Esophagus muscularis mucosa (tissue), 4 donors: Measurements from ENCODE around the gene MRPL21. TPM values are rescaled to one million over a fixed set of nuclear protein-coding genes. Genes with fewer than 3 reads are reported as not detected.

Experiments
- DNase-seq: peaks from one replicate; pipeline ENCODE4 v3.0.0-alpha.2; 2017; ENCODE audit errors: extremely low spot score
- H3K27ac ChIP-seq, 4 donors: fragments of 200-600 bp; sonication (generic); replicated peaks in 1 of 4; 1 replicate in 3 of 4; 2 replicates in 1 of 4; pipeline ENCODE4 v1.5.1; 2016 to 2019; ENCODE audit warnings: mild to moderate bottlenecking in 1 of 4
- H3K27me3 ChIP-seq, 4 donors: fragments of 200-600 bp; sonication (generic); one replicate each; pipeline versions ENCODE4 v1.5.1 to v1.6.0; 2016 to 2019
- H3K36me3 ChIP-seq, 4 donors: fragments of 200-600 bp; sonication (generic); one replicate each; pipeline ENCODE4 v1.5.1; 2016 to 2019
- H3K4me1 ChIP-seq, 4 donors: fragments of 200-600 bp; sonication (generic); one replicate each; pipeline ENCODE4 v1.5.1; 2016 to 2019
- H3K4me3 ChIP-seq, 4 donors: fragments of 200-600 bp; sonication (generic); 1 replicate in 2 of 4; 2 replicates in 2 of 4; pipeline ENCODE4 v1.5.1; 2016 to 2019; ENCODE audit warnings: mild to moderate bottlenecking in 4 of 4, moderate library complexity in 1 of 4
- H3K9me3 ChIP-seq, 4 donors: fragments of 200-600 bp; sonication (generic); 1 replicate in 3 of 4; 2 replicates in 1 of 4; pipeline ENCODE4 v1.5.1; 2016 to 2019
- CTCF ChIP-seq, 3 experiments: fragments of 200-600 bp in 2 of 3; fragments of 450-650 bp in 1 of 3; sonication (generic) in 2 of 3; IDR thresholded peaks; one replicate each; pipeline ENCODE4 v1.5.1; 2017 to 2019; ENCODE audit warnings: antibody characterized with exemption in 3 of 3, mild to moderate bottlenecking in 2 of 3, moderate library complexity in 1 of 3
- EP300 ChIP-seq: sonication (generic); formaldehyde crosslinking; IDR thresholded peaks from one replicate; pipeline ENCODE4 v1.6.1; 2017; ENCODE audit warnings: antibody characterized with exemption
- POLR2A ChIP-seq: fragments of 450-650 bp; IDR thresholded peaks from one replicate; pipeline ENCODE4 v1.6.1; 2017; ENCODE audit warnings: antibody characterized with exemption, moderate library complexity, mild to moderate bottlenecking, low read depth
- POLR2AphosphoS5 ChIP-seq, 2 donors: sonication (generic); formaldehyde crosslinking; IDR thresholded peaks; one replicate each; pipeline ENCODE4 v1.6.1; 2017; ENCODE audit warnings: antibody characterized with exemption in 2 of 2
- WGBS: methylation state at CpG from one replicate; pipeline ENCODE4 v1.1.5; 2018; 5-methylcytosine and 5-hydroxymethylcytosine counted together
- intact Hi-C: fragments of 100-400 bp; cut with DNase I; formaldehyde crosslinking; loops from one replicate; pipeline ENCODE4 v1.15.1; 2023
- total RNA-seq, 4 donors: library from RNA; depleted of rRNA; stranded (reverse); fragments of >200 nt; gene quantifications; one replicate each; pipeline versions ENCODE4 v1.1.0 to v1.2.1, GENCODE V29; 2016

The MRPL21 gene
- total RNA-seq, 4 donors from 2014 or later, result 47.2 to 66.2 (median 51.2) TPM

GRCh38 chr11:68933605-68934320 lies 30.1 kb upstream of the MRPL21 start:
- Histone ChIP-seq H3K27me3 (no peaks in the 10 kb centered on the region), H3K36me3 (peaks cover 43 to 87% (median 82%) of the 10 kb centered on the region in 4 donors), H3K27ac (peak overlapping the region; percentile 83 to 94 (median 93)), H3K9me3 (no peaks in the 10 kb centered on the region), H3K4me3 (no peak overlapping the region), H3K4me1 (peaks cover 9 to 96% (median 95%) of the 10 kb centered on the region in 4 donors)
- intact Hi-C loops, result no loop called here
- TF ChIP-seq EP300, result no peak
- TF ChIP-seq POLR2AphosphoS5 (IDR thresholded peaks at IDR 0.05), result peak in 1 of 2 donors; percentile 2
- no peak for TF ChIP-seq CTCF (IDR thresholded peaks at IDR 0.05)
- no peak for DNase-seq
- WGBS, result 71% methylated on average over 17 of the region's 17 CpGs

- 94% methylated on average over 24 of the region's 24 CpGs for WGBS
- H3K4me3 ChIP-seq, result no peak overlapping the region
- H3K9me3 ChIP-seq, result no peaks in the 10 kb centered on the region
- peak overlapping the region; percentile 83 to 94 (median 93) for H3K27ac ChIP-seq
- peaks cover 16 to 96% (median 95%) of the 10 kb centered on the region in 4 donors for H3K4me1 ChIP-seq
- TF ChIP-seq POLR2A (no peak), EP300 (no peak), CTCF (IDR thresholded peaks at IDR 0.05) (no peak), POLR2AphosphoS5 (IDR thresholded peaks at IDR 0.05) (no peak)
- intact Hi-C loops, result no loop called here
- no peaks in the 10 kb centered on the region for H3K27me3 ChIP-seq
- no peak for DNase-seq
- H3K36me3 ChIP-seq, result peaks cover 43 to 80% (median 76%) of the 10 kb centered on the region in 4 donors
Observed at GRCh38 chr11:68932933-68933577, 29.4 kb upstream of the MRPL21 start.

- H3K9me3 ChIP-seq, result no peaks in the 10 kb centered on the region
- DNase-seq, result no peak
- TF ChIP-seq POLR2A (no peak), CTCF (IDR thresholded peaks at IDR 0.05) (no peak), POLR2AphosphoS5 (IDR thresholded peaks at IDR 0.05) (peak; percentile 63), EP300 (no peak)
- no peak overlapping the region for H3K4me3 ChIP-seq
- WGBS, result 82% methylated on average over 2 of the region's 7 CpGs
- H3K27ac ChIP-seq, result peak overlapping the region; percentile 83 to 94 (median 93)
- peaks cover 40 to 77% (median 70%) of the 10 kb centered on the region in 4 donors for H3K36me3 ChIP-seq
- H3K27me3 ChIP-seq, result no peaks in the 10 kb centered on the region
- H3K4me1 ChIP-seq, result peaks cover 23 to 96% (median 95%) of the 10 kb centered on the region in 4 donors
- intact Hi-C loops, result no loop called here
Observed at GRCh38 chr11:68932358-68932757, 28.7 kb upstream of the MRPL21 start.

- no peak overlapping the region for H3K4me3 ChIP-seq
- TF ChIP-seq EP300, result no peak
- no peak for TF ChIP-seq POLR2AphosphoS5 (IDR thresholded peaks at IDR 0.05)
- no peak for TF ChIP-seq POLR2A
- TF ChIP-seq CTCF (IDR thresholded peaks at IDR 0.05), result no peak
- peaks cover 27 to 96% (median 94%) of the 10 kb centered on the region in 4 donors for H3K4me1 ChIP-seq
- WGBS, result 87% methylated on average over 17 of the region's 17 CpGs
- H3K9me3 ChIP-seq, result no peaks in the 10 kb centered on the region
- peak overlapping the region; percentile 83 to 94 (median 93) for H3K27ac ChIP-seq
- intact Hi-C loops, result no loop called here
- no peaks in the 10 kb centered on the region for H3K27me3 ChIP-seq
- peaks cover 36 to 77% (median 68%) of the 10 kb centered on the region in 4 donors for H3K36me3 ChIP-seq
- DNase-seq, result no peak
Observed at GRCh38 chr11:68931911-68932310, 28.3 kb upstream of the MRPL21 start.
